PFSK-1 (cell line): ENCODE data around the gene AOPEP.

Experiments
- FOXP2 ChIP-seq: optimal IDR thresholded peaks from 2 replicates; pipeline ENCODE3; 2011; ENCODE audit warnings: borderline replicate concordance, control low read depth, inconsistent platforms; ENCODE audit not compliant: insufficient read depth; ENCODE audit errors: extremely low read length, extremely low read depth
- POLR2AphosphoS5 ChIP-seq: IDR thresholded peaks from 2 replicates; pipeline ENCODE4 v1.6.1; 2012; ENCODE audit warnings: low read depth, mild to moderate bottlenecking, control low read depth, low read length, moderate library complexity
- REST ChIP-seq, 2 experiments: IDR thresholded peaks; 2 replicates each; pipeline versions ENCODE4 v1.6.1 to v1.8.0; 2011 to 2012; ENCODE audit warnings: low read depth in 2 of 2, low read length in 2 of 2, control low read depth in 1 of 2, inconsistent platforms in 1 of 2, mild to moderate bottlenecking in 1 of 2, moderate library complexity in 1 of 2; ENCODE audit not compliant: insufficient read depth in 1 of 2
- SIN3A ChIP-seq: IDR thresholded peaks from 2 replicates; pipeline ENCODE4 v1.6.1; 2012; ENCODE audit warnings: mild to moderate bottlenecking, low read length, moderate library complexity, borderline replicate concordance; ENCODE audit not compliant: insufficient read depth
- TAF1 ChIP-seq: IDR thresholded peaks from 2 replicates; pipeline ENCODE4 v1.6.1; 2012; ENCODE audit warnings: low read length, control low read depth, borderline replicate concordance; ENCODE audit not compliant: insufficient read depth

Gene AOPEP

DNA sequence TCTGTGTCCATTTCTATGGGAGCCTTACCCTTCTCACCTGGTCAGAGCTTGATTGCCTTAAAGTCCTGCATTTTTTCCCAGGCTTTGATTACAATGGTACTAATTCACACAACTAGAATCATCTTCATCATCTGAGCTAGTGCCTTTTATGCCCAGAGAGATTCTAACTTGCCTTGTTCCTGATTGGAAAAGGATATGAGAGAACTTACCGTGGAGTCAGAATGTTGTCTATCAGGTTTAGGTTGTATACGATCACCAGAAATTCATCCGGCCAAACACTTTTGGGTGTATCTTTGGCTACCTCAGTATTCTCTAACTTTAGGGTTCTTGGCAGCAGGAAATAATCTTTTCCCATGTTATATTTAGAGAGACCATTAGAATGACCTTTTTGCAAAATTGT is 71.7 kb downstream of the AOPEP start:
- TF ChIP-seq TAF1 (no peak), SIN3A (no peak), REST (IDR thresholded peaks at IDR 0.05; ENCODE audit: insufficient read depth in 1 of 2, low read depth in 2 of 2, low read length in 2 of 2) (no peak), POLR2AphosphoS5 (no peak), FOXP2 (no peak)

- TF ChIP-seq FOXP2 (no peak), POLR2AphosphoS5 (no peak)
Observed at GRCh38 chr9:94798708-94799107, 72.2 kb downstream of the AOPEP start.

DNA sequence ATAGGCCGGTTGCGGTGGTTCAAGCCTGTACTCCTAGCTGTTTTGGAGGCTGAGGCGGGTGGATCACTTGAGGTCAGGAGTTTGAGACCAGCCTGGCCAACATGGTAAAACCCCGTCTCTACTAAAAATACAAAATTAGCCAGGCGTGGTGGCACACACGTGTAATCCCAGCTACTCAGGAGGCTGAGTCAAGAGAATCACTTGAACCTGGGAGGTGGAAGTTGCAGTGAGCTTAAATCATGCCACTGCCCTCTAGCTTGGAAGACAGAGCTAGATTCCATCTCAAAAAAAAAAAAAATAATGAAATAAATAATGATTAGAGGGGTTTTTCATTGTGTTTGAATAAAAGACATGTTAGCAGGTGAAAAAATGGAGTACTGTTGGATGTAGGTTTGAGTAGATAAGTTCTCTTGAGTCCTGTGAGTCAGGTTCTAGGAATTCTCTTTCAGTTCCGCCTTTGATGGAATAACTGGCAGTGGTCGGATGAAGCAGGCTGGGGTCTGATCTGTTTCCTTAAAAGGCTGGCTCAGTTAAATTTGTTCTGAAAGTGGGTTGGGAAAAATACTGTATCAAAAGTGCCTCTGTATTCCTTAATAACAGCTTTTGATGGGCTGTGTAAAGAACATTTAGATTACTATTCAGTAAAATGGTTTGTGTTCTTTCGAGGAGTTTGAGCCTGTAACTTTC is 73.2 kb downstream of the AOPEP start:
- TF ChIP-seq TAF1 (no peak), POLR2AphosphoS5 (no peak), REST (IDR thresholded peaks at IDR 0.05; ENCODE audit: insufficient read depth in 1 of 2, low read depth in 2 of 2, low read length in 2 of 2) (no peak), FOXP2 (no peak), SIN3A (no peak)

DNA sequence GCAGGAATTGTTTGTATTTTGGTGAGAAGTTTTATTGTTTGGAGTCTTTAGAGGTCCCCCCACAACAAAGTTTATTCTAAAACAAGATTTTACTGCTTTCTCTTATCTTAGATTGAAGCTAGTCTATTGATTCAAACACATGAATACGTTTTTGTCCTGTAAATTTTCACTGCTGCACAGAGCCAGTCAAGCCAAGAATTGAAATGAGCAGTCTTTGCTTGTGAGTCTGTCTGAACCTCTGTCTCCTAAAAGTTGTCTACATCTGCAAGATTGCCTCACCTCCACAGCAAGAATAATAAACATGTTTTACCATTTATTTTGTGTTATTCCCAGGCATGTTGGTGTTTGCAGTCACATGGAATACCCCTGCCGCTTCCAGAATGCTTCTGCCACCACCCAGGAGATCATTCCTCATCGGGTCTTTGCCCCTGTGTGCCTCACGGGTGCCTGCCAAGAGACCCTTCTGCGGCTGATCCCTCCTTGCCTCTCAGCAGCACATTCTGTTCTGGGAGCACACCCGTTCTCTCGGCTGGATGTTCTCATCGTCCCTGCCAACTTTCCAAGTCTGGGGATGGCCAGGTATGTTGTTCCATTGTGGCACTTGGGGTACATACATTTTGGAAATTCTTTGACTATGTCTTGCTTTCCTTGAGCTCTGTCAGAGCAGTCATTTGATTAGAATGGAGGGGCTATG is 74.1 kb downstream of the AOPEP start:
- no peak for TF ChIP-seq FOXP2
- TF ChIP-seq REST (IDR thresholded peaks at IDR 0.05; ENCODE audit: insufficient read depth in 1 of 2, low read depth in 2 of 2, low read length in 2 of 2), result no peak
- TF ChIP-seq TAF1, result no peak
- no peak for TF ChIP-seq POLR2AphosphoS5
- TF ChIP-seq SIN3A, result no peak

DNA sequence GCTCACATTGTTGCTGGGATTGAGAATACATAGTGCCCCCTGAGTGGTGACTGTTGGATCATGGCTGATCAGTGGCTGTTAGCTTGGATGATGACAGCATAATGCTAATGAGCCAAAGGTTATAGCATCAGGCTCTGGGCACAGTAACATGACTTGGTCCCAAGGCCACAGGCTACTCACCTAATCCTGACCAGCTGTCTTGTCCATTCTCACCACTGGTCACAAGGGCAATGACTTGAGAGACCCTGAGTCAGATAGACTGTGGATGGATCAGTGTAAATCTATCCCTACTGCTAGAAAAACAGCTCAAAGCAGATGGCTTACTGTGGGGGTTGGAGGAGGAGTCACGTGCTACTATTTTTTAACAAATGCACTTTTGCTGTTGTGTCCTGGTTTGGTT is 74.7 kb downstream of the AOPEP start:
- TF ChIP-seq TAF1 (no peak), POLR2AphosphoS5 (no peak), FOXP2 (no peak), SIN3A (no peak), REST (IDR thresholded peaks at IDR 0.05; ENCODE audit: insufficient read depth in 1 of 2, low read depth in 2 of 2, low read length in 2 of 2) (no peak)
